Uterus (tissue), 2 donors: ENCODE data around the gene RBM47.

ENCODE experiments used
- CTCF ChIP-seq, 4 experiments: fragments of 200-600 bp in 2 of 4; fragments of 450-650 bp in 2 of 4; sonication (generic) in 2 of 4; IDR thresholded peaks; one replicate each; pipeline ENCODE4 v1.5.1; 2016 to 2019; ENCODE audit warnings: antibody characterized with exemption in 4 of 4, mild to moderate bottlenecking in 2 of 4, moderate library complexity in 1 of 4
- POLR2A ChIP-seq, 2 donors: fragments of 450-650 bp; IDR thresholded peaks; one replicate each; pipeline ENCODE4 v1.6.1; 2016; ENCODE audit warnings: antibody characterized with exemption in 2 of 2, mild to moderate bottlenecking in 1 of 2, moderate library complexity in 1 of 2

DNA sequence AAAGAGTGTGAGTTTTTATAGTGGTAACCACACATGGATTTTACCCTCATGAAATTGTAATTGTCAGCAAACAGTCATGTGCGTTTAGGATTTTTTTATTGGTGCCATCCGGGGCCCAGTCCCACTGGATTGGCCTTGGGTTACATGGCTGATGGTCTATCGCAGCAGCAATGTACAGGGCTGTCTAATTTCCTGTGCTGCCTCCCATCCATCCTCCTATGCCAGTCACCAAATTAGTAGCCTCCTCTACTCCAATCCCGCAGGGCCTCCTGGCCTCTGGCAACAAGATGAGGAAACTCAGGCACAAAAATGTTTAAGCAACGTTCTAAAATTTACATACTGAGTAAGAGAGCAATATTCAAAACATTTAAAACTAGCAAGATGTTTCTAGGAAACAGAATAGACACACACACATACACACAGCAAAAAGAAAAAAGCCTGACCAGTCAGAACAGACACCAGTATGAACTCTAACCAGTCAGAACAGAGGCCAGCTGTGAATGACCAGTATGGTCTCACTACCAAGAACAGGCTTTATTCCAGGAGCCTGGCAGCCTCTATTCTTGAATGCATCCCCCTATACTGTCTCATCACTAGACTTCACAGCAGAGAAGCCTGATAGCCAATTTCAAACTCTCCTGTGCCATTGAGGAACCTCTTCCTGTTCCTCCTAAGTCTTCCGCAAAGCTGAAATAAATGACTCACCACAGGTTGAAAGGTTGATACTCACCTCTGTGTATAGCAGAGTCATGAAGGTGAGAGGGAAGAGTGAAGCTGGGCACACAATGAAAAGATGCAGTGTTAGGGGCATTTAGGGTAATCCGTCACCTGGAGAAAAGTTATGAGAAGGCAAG lies 251.9 kb downstream of the RBM47 start:
- TF ChIP-seq CTCF (IDR thresholded peaks at IDR 0.05), result no peak
- no peak for TF ChIP-seq POLR2A (IDR thresholded peaks at IDR 0.05)
